K562 (cell line): ENCODE measurements around the gene FAM53A.
A peak's percentile ranks its signal among the peaks of the same experiment; 100 is the strongest.

ENCODE experiments used
- ELK1 ChIP-seq: sonication (generic); formaldehyde crosslinking; IDR thresholded peaks from 2 replicates; pipeline ENCODE4 v1.8.1; 2022; ENCODE audit warnings: missing genetic modification reagents
- EZH2 ChIP-seq: IDR thresholded peaks from 2 replicates; pipeline ENCODE4 v1.6.1; 2012; ENCODE audit warnings: low read depth, mild to moderate bottlenecking, inconsistent platforms, low read length, borderline replicate concordance
- FOSL1 ChIP-seq: fragments of 200-800 bp; sonication (Bioruptor generic); conservative IDR thresholded peaks from 2 replicates; pipeline ENCODE4 v1.6.1; 2016; ENCODE audit warnings: missing genetic modification characterization, missing compliant biosample characterization
- HDGF ChIP-seq: fragments of 450-650 bp; IDR thresholded peaks from 2 replicates; pipeline ENCODE4 v1.6.1; 2016
- HNRNPK ChIP-seq: fragments of 200-400 bp; formaldehyde crosslinking; IDR thresholded peaks from one replicate; pipeline ENCODE4 v1.6.1; 2018; ENCODE audit warnings: mild to moderate bottlenecking, low read depth, low read length; ENCODE audit not compliant: poor library complexity, severe bottlenecking
- POLR2A ChIP-seq: fragments of 450-650 bp; conservative IDR thresholded peaks from 2 replicates; pipeline ENCODE4 v1.6.1; 2016
- SMC3 ChIP-seq: conservative IDR thresholded peaks from 2 replicates; pipeline ENCODE4 v1.6.1; 2011; ENCODE audit warnings: low read depth, low read length, improper control_type of control experiment; ENCODE audit not compliant: insufficient read depth
- TCF15 ChIP-seq: fragments of 250-450 bp; sonication (Bioruptor Pico); IDR thresholded peaks from 2 replicates; pipeline ENCODE4 v1.8.0; 2022; ENCODE audit warnings: moderate library complexity, mild to moderate bottlenecking, inconsistent platforms
- WHSC1 ChIP-seq: IDR thresholded peaks from one replicate; pipeline ENCODE4 v1.6.1; 2012; ENCODE audit warnings: low read length, control low read depth, inconsistent platforms
- ZFP36 ChIP-seq: fragments of 150-350 bp; IDR thresholded peaks from 2 replicates; pipeline ENCODE4 v1.6.1; 2018; ENCODE audit warnings: low read length, low read depth; ENCODE audit not compliant: partially characterized antibody
- TF ChIP-seq, protein P1 (sequence below), 3 experiments: IDR thresholded peaks in 2 of 3; conservative IDR thresholded peaks in 1 of 3; 2 replicates each; pipeline ENCODE4 v1.5.1; 2011 to 2012; ENCODE audit warnings: low read length in 3 of 3, mild to moderate bottlenecking in 3 of 3, control low read depth in 2 of 3, improper control_type of control experiment in 1 of 3, inconsistent platforms in 1 of 3, low read depth in 1 of 3, mixed read lengths in 1 of 3, moderate library complexity in 1 of 3; ENCODE audit not compliant: insufficient read depth in 2 of 3
- TF ChIP-seq, protein P2 (sequence below): sonication (generic); formaldehyde crosslinking; IDR thresholded peaks from 2 replicates; pipeline ENCODE4 v1.9.0; 2022; ENCODE audit warnings: mild to moderate bottlenecking, missing genetic modification reagents

DNA sequence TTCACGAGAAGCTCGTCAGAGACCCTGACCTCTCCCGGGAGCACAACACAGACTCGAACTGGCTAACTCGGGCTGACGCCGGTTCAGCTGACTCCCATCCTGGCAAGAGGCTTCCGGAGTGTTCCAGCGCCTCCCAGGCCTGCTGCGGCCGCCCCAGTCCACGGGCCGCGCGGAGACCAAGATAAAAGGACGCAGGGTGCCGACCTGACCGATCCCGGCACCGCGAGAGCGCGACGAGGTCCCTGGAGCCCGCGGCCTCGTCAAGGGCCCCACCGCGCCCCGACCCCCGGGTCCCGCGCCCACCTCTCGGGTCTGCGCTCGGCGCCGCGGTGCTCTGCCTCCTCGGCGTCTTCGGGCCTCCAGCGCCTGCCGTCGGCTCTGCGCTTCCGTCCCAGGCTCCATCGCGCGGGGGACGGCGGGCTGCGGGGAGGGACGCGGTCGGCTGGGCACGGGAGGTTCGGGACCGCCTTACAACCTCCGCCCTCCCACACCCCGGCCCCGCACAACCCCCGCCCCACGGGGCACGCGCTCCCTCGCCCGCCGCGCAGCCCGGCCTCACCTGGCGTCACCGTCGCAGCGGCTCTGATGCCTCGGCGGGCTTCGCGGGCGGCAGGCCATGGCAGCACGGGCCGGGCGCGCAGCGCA lies 27.6 kb upstream of the FAM53A start:
- TF ChIP-seq TCF15 (no peak), HDGF (no peak), POLR2A (no peak), FOSL1 (tag) (no peak), ZFP36 (no peak), ELK1 (no peak), HNRNPK (no peak), SMC3 (no peak), WHSC1 (no peak), EZH2 (no peak)
- TF ChIP-seq, protein P1, sequence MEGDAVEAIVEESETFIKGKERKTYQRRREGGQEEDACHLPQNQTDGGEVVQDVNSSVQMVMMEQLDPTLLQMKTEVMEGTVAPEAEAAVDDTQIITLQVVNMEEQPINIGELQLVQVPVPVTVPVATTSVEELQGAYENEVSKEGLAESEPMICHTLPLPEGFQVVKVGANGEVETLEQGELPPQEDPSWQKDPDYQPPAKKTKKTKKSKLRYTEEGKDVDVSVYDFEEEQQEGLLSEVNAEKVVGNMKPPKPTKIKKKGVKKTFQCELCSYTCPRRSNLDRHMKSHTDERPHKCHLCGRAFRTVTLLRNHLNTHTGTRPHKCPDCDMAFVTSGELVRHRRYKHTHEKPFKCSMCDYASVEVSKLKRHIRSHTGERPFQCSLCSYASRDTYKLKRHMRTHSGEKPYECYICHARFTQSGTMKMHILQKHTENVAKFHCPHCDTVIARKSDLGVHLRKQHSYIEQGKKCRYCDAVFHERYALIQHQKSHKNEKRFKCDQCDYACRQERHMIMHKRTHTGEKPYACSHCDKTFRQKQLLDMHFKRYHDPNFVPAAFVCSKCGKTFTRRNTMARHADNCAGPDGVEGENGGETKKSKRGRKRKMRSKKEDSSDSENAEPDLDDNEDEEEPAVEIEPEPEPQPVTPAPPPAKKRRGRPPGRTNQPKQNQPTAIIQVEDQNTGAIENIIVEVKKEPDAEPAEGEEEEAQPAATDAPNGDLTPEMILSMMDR (IDR thresholded peaks at IDR 0.05 in 2 of 3, conservative IDR thresholded peaks at IDR 0.05 in 1 of 3; ENCODE audit: insufficient read depth in 2 of 3, low read depth in 1 of 3, low read length in 3 of 3), result no peak
- TF ChIP-seq, protein P2, sequence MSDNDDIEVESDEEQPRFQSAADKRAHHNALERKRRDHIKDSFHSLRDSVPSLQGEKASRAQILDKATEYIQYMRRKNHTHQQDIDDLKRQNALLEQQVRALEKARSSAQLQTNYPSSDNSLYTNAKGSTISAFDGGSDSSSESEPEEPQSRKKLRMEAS (CRISPR knock-in tag), result peak; percentile 68
